Retinal pigment epithelial cell (primary cell): ENCODE measurements around the gene APCDD1.

Experiments used
- DNase-seq: peaks from one replicate; pipeline ENCODE4 v3.0.0-alpha.2; 2010; ENCODE audit warnings: low read depth
- H3K4me3 ChIP-seq: 2 replicates; pipeline ENCODE4 v1.5.1; 2011; ENCODE audit warnings: mild to moderate bottlenecking, low read length, control low read depth, moderate library complexity
- TF ChIP-seq, protein P1 (sequence below): conservative IDR thresholded peaks from 2 replicates; pipeline ENCODE4 v1.5.1; 2011; ENCODE audit warnings: low read depth, low read length, control low read depth, inconsistent platforms

Gene APCDD1

DNA sequence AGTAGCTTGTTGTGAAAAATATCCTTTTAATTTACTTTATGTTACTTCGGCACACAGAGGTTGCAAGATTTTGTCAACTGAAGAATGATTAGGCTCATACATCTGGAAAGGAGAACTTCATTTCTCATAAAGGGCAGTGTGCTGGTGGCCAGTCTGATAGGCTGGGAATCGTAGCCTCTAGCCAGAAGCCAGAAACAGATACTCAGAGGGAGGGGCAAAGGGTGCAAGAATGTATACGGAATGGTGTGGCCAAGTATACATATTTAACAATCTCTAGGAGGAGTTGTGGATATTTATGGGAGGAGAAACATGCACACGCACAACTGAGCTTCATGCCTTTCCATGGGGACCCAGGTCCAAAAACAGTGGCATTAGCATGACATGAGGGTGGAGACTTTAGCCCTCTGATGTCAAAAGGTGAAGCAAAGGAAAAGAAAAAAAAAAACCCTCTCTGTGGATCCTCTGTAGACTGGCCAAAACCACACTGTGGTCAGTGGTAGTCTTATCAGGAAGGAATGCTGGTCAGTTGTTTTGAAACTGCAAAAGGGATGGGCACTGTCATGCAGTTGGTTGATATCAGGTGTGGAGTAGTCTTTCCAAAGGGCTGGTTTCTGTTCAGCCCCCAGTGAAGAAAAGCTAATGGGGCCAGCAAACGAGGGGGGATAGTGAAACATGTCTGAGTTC lies 34.9 kb upstream of the APCDD1 start:
- TF ChIP-seq, protein P1, sequence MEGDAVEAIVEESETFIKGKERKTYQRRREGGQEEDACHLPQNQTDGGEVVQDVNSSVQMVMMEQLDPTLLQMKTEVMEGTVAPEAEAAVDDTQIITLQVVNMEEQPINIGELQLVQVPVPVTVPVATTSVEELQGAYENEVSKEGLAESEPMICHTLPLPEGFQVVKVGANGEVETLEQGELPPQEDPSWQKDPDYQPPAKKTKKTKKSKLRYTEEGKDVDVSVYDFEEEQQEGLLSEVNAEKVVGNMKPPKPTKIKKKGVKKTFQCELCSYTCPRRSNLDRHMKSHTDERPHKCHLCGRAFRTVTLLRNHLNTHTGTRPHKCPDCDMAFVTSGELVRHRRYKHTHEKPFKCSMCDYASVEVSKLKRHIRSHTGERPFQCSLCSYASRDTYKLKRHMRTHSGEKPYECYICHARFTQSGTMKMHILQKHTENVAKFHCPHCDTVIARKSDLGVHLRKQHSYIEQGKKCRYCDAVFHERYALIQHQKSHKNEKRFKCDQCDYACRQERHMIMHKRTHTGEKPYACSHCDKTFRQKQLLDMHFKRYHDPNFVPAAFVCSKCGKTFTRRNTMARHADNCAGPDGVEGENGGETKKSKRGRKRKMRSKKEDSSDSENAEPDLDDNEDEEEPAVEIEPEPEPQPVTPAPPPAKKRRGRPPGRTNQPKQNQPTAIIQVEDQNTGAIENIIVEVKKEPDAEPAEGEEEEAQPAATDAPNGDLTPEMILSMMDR, result no peak
- no peak overlapping the region for H3K4me3 ChIP-seq
- DNase-seq, result no peak

DNA sequence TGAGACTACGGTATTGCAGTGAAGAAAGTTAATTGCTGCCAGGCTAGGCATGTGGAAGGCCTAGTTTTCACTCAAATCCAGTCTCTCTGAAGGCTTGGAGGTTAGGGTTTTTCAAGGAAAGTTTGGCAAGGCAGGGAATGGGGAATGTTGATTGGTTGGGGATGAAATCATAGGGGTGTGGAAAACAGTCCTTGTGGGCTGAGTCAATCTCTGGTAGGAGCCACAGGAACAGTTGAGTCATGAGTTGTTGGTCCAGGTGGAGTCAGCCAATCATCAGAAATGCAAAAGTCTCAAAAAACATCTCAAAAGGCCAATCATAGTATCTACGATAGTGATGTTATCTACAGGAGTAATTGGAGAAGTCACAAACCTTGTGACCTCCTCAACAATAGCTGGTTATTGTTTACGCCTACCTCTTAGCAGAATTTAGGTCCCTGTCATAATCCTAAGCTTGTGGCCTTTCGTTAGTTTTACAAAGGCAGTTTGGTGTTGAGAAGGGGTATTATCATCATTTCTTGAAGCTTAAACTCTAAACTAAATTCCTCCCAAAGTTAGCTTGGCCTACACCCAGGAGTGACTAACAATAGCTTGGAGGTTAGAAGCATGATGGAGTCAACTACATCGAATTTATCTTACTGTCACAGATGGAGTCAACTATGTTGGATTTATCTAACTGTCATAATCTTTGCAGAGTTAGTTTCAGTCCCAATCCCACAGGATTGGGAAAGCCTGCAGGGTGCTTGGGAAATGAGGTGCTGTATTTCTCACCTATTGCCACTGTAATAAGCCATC lies 33.7 kb upstream of the APCDD1 start:
- DNase-seq, result no peak
- TF ChIP-seq, protein P1, result no peak
- H3K4me3 ChIP-seq, result no peak overlapping the region

DNA sequence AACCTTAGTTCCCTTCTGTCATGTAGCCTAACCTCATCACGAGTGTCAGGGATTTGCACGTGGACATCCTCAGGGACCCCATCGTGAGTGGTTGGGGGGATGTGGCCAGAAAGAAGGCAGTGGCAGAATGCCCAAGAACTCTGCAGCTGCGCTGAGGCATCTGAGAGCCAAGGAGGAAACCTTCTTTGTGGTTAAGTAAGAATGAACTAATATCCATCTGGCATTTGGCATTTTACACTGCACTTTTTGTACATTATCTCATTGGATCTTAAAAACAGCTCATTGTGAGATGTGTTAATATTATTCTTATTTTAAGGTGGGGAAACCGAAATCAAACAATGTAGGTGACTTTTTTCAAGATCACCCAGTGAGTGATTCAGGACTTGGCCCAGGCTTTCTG lies 32.6 kb upstream of the APCDD1 start:
- DNase-seq, result no peak
- no peak overlapping the region for H3K4me3 ChIP-seq
- TF ChIP-seq, protein P1, result no peak

DNA sequence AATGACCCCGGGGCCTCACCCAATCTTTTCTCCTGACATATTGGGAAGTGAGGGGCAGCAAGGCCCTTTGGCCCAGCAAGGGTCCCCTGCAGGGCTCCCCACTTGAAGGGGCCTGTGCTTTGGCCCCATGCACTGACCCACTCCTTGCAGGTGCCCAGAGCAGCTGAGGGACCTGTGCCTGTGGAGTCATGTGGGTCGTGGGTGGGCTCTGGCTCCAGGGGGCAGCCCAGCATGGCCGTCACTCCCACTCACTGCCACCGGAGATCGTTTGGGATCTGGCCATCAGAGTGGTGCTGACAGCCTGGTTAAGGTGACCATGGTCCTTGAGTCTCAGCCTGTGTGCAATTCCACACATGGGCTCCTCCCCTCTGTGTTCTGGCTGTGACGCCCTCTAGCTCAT lies 31.7 kb upstream of the APCDD1 start:
- H3K4me3 ChIP-seq, result no peak overlapping the region
- TF ChIP-seq, protein P1, result no peak
- DNase-seq, result no peak

DNA sequence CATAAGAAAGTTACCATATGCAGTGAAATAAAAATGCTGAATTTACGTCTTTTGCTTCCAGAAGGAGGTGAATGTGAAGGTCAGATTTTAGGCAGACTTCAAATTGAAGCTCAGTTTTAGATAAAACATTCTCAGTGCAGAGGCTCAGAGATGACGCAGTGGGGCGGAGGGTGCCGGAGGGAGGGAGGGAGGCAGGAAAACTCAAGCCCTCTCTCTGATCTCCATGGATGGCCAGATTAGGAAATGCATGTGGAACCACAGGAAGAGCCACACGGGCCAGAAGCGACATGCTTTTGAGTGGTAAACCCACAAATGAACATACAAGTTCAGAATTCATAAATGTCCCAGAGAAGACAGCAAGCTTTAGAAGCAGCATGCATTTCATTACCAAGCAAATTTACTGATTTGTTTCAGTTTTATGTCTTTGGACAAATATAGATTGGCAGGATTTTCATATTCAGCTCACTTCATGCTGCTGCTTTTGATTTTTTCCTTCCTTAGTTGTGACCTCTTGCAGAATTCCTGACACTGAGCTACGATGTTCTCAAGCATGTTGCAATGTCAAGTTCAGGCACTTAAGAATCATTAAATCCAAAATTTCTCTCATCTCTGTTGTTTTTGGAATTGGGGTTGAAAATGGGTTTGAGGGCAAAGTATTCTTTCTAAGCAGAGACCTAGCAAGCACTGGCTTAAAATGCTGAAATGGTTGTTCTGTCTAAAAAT lies 29.7 kb upstream of the APCDD1 start:
- H3K4me3 ChIP-seq, result no peak overlapping the region
- DNase-seq, result no peak
- TF ChIP-seq, protein P1, result no peak

DNA sequence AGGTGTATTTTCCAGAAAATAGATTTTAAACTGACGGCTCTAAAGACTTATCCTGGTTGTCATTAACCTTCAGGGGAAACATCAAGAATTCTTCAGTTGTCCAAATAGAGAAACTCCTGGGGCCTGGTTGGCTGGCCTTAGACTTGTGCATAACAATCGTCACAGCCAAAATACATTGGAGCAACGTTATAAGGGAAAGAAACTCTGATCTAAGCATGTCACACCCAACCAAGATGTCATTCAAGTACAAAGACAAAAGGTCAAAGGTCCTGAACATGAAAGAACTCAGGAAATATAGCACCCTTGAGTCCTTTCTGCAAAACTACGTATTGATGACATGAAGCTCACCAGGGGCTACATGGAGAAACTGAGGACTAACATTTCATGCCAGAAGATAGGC lies 23.8 kb upstream of the APCDD1 start:
- H3K4me3 ChIP-seq, result no peak overlapping the region
- TF ChIP-seq, protein P1, result no peak
- DNase-seq, result no peak
